H1 (cell line): ENCODE measurements around the gene CCDC184. TPM values are rescaled to one million over a fixed set of nuclear protein-coding genes. Genes with fewer than 3 reads are reported as not detected.
A peak's percentile ranks its signal among the peaks of the same experiment; 100 is the strongest.

ENCODE experiments used
- CTCF ChIA-PET: fragments of 300-600 bp; sonication (Branson Sonifier 250); formaldehyde crosslinking; loops from one replicate; lab custom pipeline; 2021; ENCODE audit not compliant: partially characterized antibody; lab: Charles Lee
- POLR2A ChIA-PET: fragments of 300-600 bp; sonication (Branson Sonifier 250); formaldehyde crosslinking; loops from one replicate; lab custom pipeline; 2021; ENCODE audit warnings: inconsistent platforms; ENCODE audit not compliant: partially characterized antibody; lab: Charles Lee
- DNase-seq, 2 experiments: peaks; one replicate each; pipeline versions ENCODE4 v3.0.0 to v3.0.0-alpha.2; 2010 to 2022; ENCODE audit warnings: low spot score in 2 of 2, low read depth in 1 of 2, mixed read lengths in 1 of 2
- FAIRE-seq: peaks from 2 replicates; lab custom pipeline; 2011; peaks lifted over from hg19 to GRCh38; lab: Jason Lieb, UNC
- H2AFZ ChIP-seq: 2 replicates; pipeline ENCODE4 v1.8.1; 2012; ENCODE audit warnings: low read length, inconsistent platforms
- H2AK5ac ChIP-seq: 2 replicates; pipeline ENCODE4 v1.6.1; 2013; ENCODE audit warnings: low read depth, low read length
- H2BK120ac ChIP-seq: replicated peaks from 2 replicates; pipeline ENCODE3; 2013; ENCODE audit warnings: low read depth, low read length, inconsistent platforms
- H2BK12ac ChIP-seq: 2 replicates; pipeline ENCODE4 v1.6.1; 2013; ENCODE audit warnings: low read depth, low read length
- H2BK15ac ChIP-seq: 2 replicates; pipeline ENCODE4 v1.6.1; 2013; ENCODE audit warnings: low read length
- H2BK20ac ChIP-seq: 2 replicates; pipeline ENCODE4 v1.6.1; 2013; ENCODE audit warnings: low read length
- H2BK5ac ChIP-seq: 2 replicates; pipeline ENCODE4 v1.6.1; 2013; ENCODE audit warnings: low read depth, low read length
- H3K14ac ChIP-seq: 2 replicates; pipeline ENCODE4 v1.6.1; 2013; ENCODE audit warnings: inconsistent platforms; ENCODE audit not compliant: insufficient read length
- H3K18ac ChIP-seq: 2 replicates; pipeline ENCODE4 v1.6.1; 2013; ENCODE audit warnings: low read length; ENCODE audit errors: extremely low read depth
- H3K23ac ChIP-seq: 2 replicates; pipeline ENCODE4 v1.6.1; 2013; ENCODE audit warnings: inconsistent platforms; ENCODE audit not compliant: insufficient read length
- H3K23me2 ChIP-seq: 2 replicates; pipeline ENCODE4 v1.6.1; 2013; ENCODE audit warnings: low read depth, low read length
- H3K27ac ChIP-seq: 2 replicates; pipeline ENCODE4 v1.6.1; 2011; ENCODE audit warnings: low read depth, low read length, inconsistent platforms
- H3K27me3 ChIP-seq, 4 experiments: replicated peaks in 1 of 4; 1 replicate in 1 of 4; 2 replicates in 3 of 4; pipeline versions ENCODE4 v1.6.1 to v1.8.1; 2011 to 2013; ENCODE audit warnings: low read length in 3 of 4, mild to moderate bottlenecking in 3 of 4, inconsistent platforms in 2 of 4, mixed read lengths in 2 of 4, moderate library complexity in 1 of 4; ENCODE audit not compliant: control insufficient read depth in 3 of 4, insufficient read depth in 3 of 4; ENCODE audit errors: extremely low read depth in 1 of 4
- H3K36me3 ChIP-seq, 4 experiments: 2 replicates each; pipeline versions ENCODE4 v1.6.1 to v1.8.1; 2011 to 2013; ENCODE audit warnings: mild to moderate bottlenecking in 4 of 4, low read length in 3 of 4, moderate library complexity in 2 of 4, control low read depth in 1 of 4, inconsistent platforms in 1 of 4; ENCODE audit not compliant: insufficient read depth in 4 of 4, control insufficient read depth in 2 of 4
- H3K4ac ChIP-seq: replicated peaks from 2 replicates; pipeline ENCODE3; 2013; ENCODE audit warnings: low read length, low read depth, mixed read lengths, inconsistent platforms; ENCODE audit not compliant: insufficient read length
- H3K4me1 ChIP-seq, 4 experiments: replicated peaks in 1 of 4; 1 replicate in 1 of 4; 2 replicates in 3 of 4; pipeline versions ENCODE4 v1.6.1 to v1.8.1; 2011 to 2013; ENCODE audit warnings: low read length in 3 of 4, inconsistent platforms in 2 of 4, mixed read lengths in 1 of 4; ENCODE audit not compliant: insufficient read depth in 4 of 4, control insufficient read depth in 3 of 4
- H3K4me2 ChIP-seq, 2 experiments: 2 replicates each; pipeline versions ENCODE4 v1.6.1 to v1.8.1; 2011 to 2013; ENCODE audit warnings: low read depth in 2 of 2, low read length in 2 of 2, control low read depth in 1 of 2, inconsistent platforms in 1 of 2, mild to moderate bottlenecking in 1 of 2; ENCODE audit not compliant: insufficient read depth in 1 of 2
- H3K4me3 ChIP-seq, 4 experiments: fragments of 200-600, 300-600 bp in 1 of 4; sonication (generic), shearing (Covaris generic), sonication (Bioruptor Twin) in 1 of 4; 2 replicates each; pipeline versions ENCODE4 v1.5.1 to v1.8.1; 2011 to 2016; ENCODE audit warnings: low read length in 4 of 4, low read depth in 3 of 4, control low read depth in 2 of 4, inconsistent platforms in 2 of 4, mild to moderate bottlenecking in 2 of 4, mixed read lengths in 1 of 4, moderate library complexity in 1 of 4; ENCODE audit not compliant: insufficient read depth in 2 of 4; ENCODE audit errors: extremely low read depth in 1 of 4
- H3K56ac ChIP-seq: replicated peaks from 2 replicates; pipeline ENCODE3; 2013; ENCODE audit warnings: low read depth, mild to moderate bottlenecking, mixed read lengths, low read length, inconsistent platforms; ENCODE audit not compliant: insufficient read length
- H3K79me1 ChIP-seq: 2 replicates; pipeline ENCODE4 v1.6.1; 2013; ENCODE audit warnings: low read depth, low read length, control low read depth
- H3K79me2 ChIP-seq, 2 experiments: 2 replicates each; pipeline versions ENCODE4 v1.6.1 to v1.8.1; 2012 to 2013; ENCODE audit warnings: low read length in 2 of 2, mild to moderate bottlenecking in 2 of 2, inconsistent platforms in 1 of 2; ENCODE audit not compliant: insufficient read depth in 2 of 2, control insufficient read depth in 1 of 2
- H3K9ac ChIP-seq, 4 experiments: replicated peaks in 1 of 4; 1 replicate in 1 of 4; 2 replicates in 3 of 4; pipeline versions ENCODE4 v1.6.1 to v1.8.1; 2011 to 2013; ENCODE audit warnings: low read depth in 3 of 4, low read length in 3 of 4, control low read depth in 2 of 4, mild to moderate bottlenecking in 2 of 4, moderate library complexity in 2 of 4, inconsistent platforms in 1 of 4; ENCODE audit errors: extremely low read depth in 1 of 4
- H3K9me3 ChIP-seq, 2 experiments: 2 replicates each; pipeline versions ENCODE4 v1.6.1 to v1.8.1; 2012 to 2013; ENCODE audit warnings: mild to moderate bottlenecking in 2 of 2, moderate library complexity in 2 of 2, control low read depth in 1 of 2, inconsistent platforms in 1 of 2, low read depth in 1 of 2, low read length in 1 of 2, mixed read lengths in 1 of 2; ENCODE audit not compliant: insufficient read depth in 2 of 2
- H4K20me1 ChIP-seq, 2 experiments: replicated peaks in 1 of 2; 2 replicates each; pipeline versions ENCODE3 to v1.8.1; 2011 to 2013; ENCODE audit warnings: inconsistent platforms in 2 of 2, low read length in 2 of 2, mild to moderate bottlenecking in 1 of 2; ENCODE audit not compliant: insufficient read depth in 2 of 2, control insufficient read depth in 1 of 2
- H4K5ac ChIP-seq: 2 replicates; pipeline ENCODE4 v1.6.1; 2013; ENCODE audit warnings: low read length, low read depth, mixed read lengths, inconsistent platforms; ENCODE audit not compliant: insufficient read length
- H4K8ac ChIP-seq: 2 replicates; pipeline ENCODE4 v1.8.0; 2013; ENCODE audit warnings: mild to moderate bottlenecking, moderate library complexity, low read length, inconsistent platforms; ENCODE audit not compliant: insufficient read depth; ENCODE audit errors: extremely low read depth
- H4K91ac ChIP-seq: replicated peaks from 2 replicates; pipeline ENCODE3; 2013; ENCODE audit warnings: low read length, mixed read lengths, inconsistent platforms; ENCODE audit not compliant: insufficient read length
- WGBS, 2 experiments: shearing (Covaris generic) in 1 of 2; methylation state at CpG; one replicate each; pipeline versions ENCODE4 v1.1.6 to v1.1.7; 2013 to 2015; ENCODE audit warnings: low lambda C conversion rate in 2 of 2, mixed read lengths in 2 of 2, inconsistent platforms in 1 of 2, low coverage in 1 of 2, missing lambda C conversion rate in 1 of 2; ENCODE audit not compliant: insufficient replicate concordance in 2 of 2, insufficient coverage in 1 of 2, insufficient read length in 1 of 2; ENCODE audit errors: extremely low coverage in 1 of 2, missing lambda C conversion rate in 1 of 2; 5-methylcytosine and 5-hydroxymethylcytosine counted together
- polyA plus RNA-seq, 7 experiments: library from polyadenylated mRNA; depleted of rRNA in 3 of 7; stranded (reverse) in 5 of 7; unstranded in 2 of 7; fragments of >200 nt in 5 of 7; fragments of 200-250 nt in 2 of 7; gene quantifications; 1 replicate in 5 of 7; 2 replicates in 1 of 7; 4 replicates in 1 of 7; pipeline versions ENCODE4 v1.2.1 to v1.2.3, GENCODE V29; 2011 to 2013; ENCODE audit warnings: missing spikeins in 2 of 7, mixed read lengths in 2 of 7
- total RNA-seq: library from RNA; stranded (reverse); fragmentation: NEBNext Ultra II Directional; extraction: Animal tissue kit (Norgen Biotek cat#: 25700); gene quantifications from 2 replicates; pipeline ENCODE4 v1.2.1, GENCODE V29; 2021

Gene CCDC184
- total and polyA plus RNA-seq, 2 of the 8 experiments (the other 6 are each of a cell fraction or from before 2014, with no cell fraction given): 2.2 to 3.0 TPM

DNA sequence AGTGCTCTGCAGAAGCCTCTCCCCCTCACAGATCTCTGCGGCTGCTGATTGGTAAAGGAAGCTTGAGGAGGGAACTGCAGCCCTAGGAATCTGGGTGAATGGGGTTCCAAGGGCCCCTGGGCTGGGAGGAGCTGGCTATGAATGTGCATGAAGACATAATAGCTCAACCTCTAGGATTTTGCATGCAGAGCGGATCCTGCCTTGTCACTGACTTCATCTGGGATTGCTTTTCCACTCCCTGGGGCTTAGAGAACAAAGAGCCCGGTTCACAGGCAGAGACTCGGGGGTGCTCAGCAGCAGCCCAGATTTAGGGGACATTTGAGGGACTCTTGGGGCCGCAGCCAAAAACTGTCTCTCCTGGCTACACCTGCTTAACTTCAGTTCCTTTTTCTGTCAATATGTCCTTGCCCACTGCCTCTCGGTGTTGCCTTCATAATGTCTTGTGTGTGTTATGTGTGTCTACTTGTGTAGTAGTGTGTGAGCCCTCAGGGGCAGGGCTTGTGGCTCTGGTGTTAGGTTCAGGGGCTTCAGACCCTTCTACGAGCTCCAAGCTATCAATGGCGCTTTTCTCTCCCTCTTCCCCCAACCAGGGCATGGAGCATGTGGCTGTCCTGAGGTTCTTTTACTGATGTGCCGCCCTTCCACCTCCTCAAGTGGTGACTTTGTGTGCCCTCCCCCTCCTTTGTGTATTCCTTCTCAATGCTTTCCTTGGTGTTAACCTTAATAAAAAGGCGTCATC, 1.9 kb downstream of the CCDC184 start:
- no peaks in the 10 kb centered on the region for H3K36me3 ChIP-seq
- no peak overlapping the region for H3K18ac ChIP-seq
- 0 out of 2 replicates have a peak overlapping the region, but pooled peaks have one; percentile 10 for H2AK5ac ChIP-seq
- peak overlapping the region; percentile 94 to 97 for H3K4me2 ChIP-seq
- no peak overlapping the region for H2BK120ac ChIP-seq
- H3K79me1 ChIP-seq: no peaks in the 10 kb centered on the region
- no peaks in the 10 kb centered on the region for H3K79me2 ChIP-seq
- DNase-seq (peak in 1 of 2 experiments; percentile 63), FAIRE-seq (no peak)
- H2BK20ac ChIP-seq: no peak overlapping the region
- no peak overlapping the region for H3K9ac ChIP-seq
- peaks cover 6 to 20% (median 11%) of the 10 kb centered on the region in 4 experiments; a peak in 6 of 7 replicates for H3K4me1 ChIP-seq
- ChIA-PET POLR2A (interaction anchor here (0.7 to 2.5 kb wide), 7 partner anchors 9 to 80 kb away, joined by 3 to 8 read pairs (median 5); partner anchors contain the start of genes ASB8 and SENP1), CTCF (interaction anchor here (0.6 to 6.5 kb wide), 10 partner anchors 13 to 433 kb away, joined by 3 to 63 read pairs (median 4); partner anchors contain the start of gene VDR)
- no peak overlapping the region for H2AFZ ChIP-seq
- H4K91ac ChIP-seq: no peak overlapping the region
- H3K14ac ChIP-seq: no peak overlapping the region
- H2BK15ac ChIP-seq: peak overlapping the region; percentile 93; the same call in 1 of the 2 replicates
- H3K56ac ChIP-seq: no peak overlapping the region
- no peak overlapping the region for H3K4ac ChIP-seq
- H4K5ac ChIP-seq: no peak overlapping the region
- H3K4me3 ChIP-seq: peak overlapping the region; percentile 35 to 80 (median 72); a peak in 7 of 8 replicates
- no peak overlapping the region for H3K27ac ChIP-seq
- H3K9me3 ChIP-seq: no peaks in the 10 kb centered on the region; a peak in 1 of 4 replicates
- H2BK12ac ChIP-seq: peak overlapping the region; percentile 21; the same call in 1 of the 2 replicates
- no peak overlapping the region for H4K8ac ChIP-seq
- WGBS, 2 experiments: 59% methylated on average over 10 of the region's 10 CpGs; no CpG with 5 or more reads in 1 of the 2 experiments
- H2BK5ac ChIP-seq: no peak overlapping the region; the same call in 1 of the 2 replicates
- H3K23me2 ChIP-seq: peaks cover 14% of the 10 kb centered on the region; the same call in 1 of the 2 replicates
- H4K20me1 ChIP-seq: no peaks in the 10 kb centered on the region
- peaks cover 8 to 39% (median 25%) of the 10 kb centered on the region in 4 experiments for H3K27me3 ChIP-seq
- no peak overlapping the region for H3K23ac ChIP-seq
